PC-3 (cell line): ENCODE data around the gene PRIM2. TPM values are rescaled to one million over a fixed set of nuclear protein-coding genes. Genes with fewer than 3 reads are reported as not detected.

Experiments used
- ATAC-seq: fragments of 200-7000 bp; cut with Tn5 transposase; 2 replicates; pipeline ENCODE4 v1.9.1; 2020; ENCODE audit warnings: mild to moderate bottlenecking, moderate library complexity
- BruUV-seq: library from RNA; stranded (reverse); fragments of 400-500 nt; replicated peaks from 2 replicates; lab custom pipeline; 2021; lab: Mats Ljungman, UMichigan
- CTCF ChIA-PET: fragments of 300-600 bp; sonication (Branson Sonifier 250); formaldehyde crosslinking; loops from one replicate; lab custom pipeline; 2022; ENCODE audit warnings: antibody characterized with exemption; lab: Charles Lee
- POLR2A ChIA-PET: fragments of 300-600 bp; sonication (Branson Sonifier 250); formaldehyde crosslinking; loops from one replicate; lab custom pipeline; 2022; ENCODE audit warnings: antibody characterized with exemption; ENCODE audit not compliant: unreplicated experiment; lab: Charles Lee
- DNase-seq: peaks from one replicate; pipeline ENCODE4 v3.0.0-alpha.2; 2015
- H2AFZ ChIP-seq: fragments of 300-600 bp; sonication (generic); 2 replicates; pipeline ENCODE4 v1.6.0; 2016; ENCODE audit warnings: antibody characterized with exemption, low read length
- H3F3A ChIP-seq: fragments of 300-600 bp; sonication (generic); one replicate; pipeline ENCODE4 v1.6.0; 2017; ENCODE audit warnings: antibody characterized with exemption, low read length, control low read depth, mild to moderate bottlenecking; ENCODE audit not compliant: unreplicated experiment
- H3K27ac ChIP-seq: fragments of 300-600 bp; sonication (generic); 2 replicates; pipeline ENCODE4 v1.5.1; 2016; ENCODE audit warnings: mild to moderate bottlenecking, low read length
- H3K27me3 ChIP-seq: fragments of 300-600 bp; sonication (generic); 2 replicates; pipeline ENCODE4 v1.6.1; 2016; ENCODE audit warnings: low read length, mixed read lengths
- H3K36me3 ChIP-seq: fragments of 300-600 bp; sonication (generic); 2 replicates; pipeline ENCODE4 v1.6.1; 2016; ENCODE audit warnings: low read depth, mixed run types, low read length, mixed read lengths
- H3K4me1 ChIP-seq: fragments of 300-600 bp; sonication (generic); 2 replicates; pipeline ENCODE4 v1.5.1; 2016; ENCODE audit warnings: low read length; ENCODE audit not compliant: insufficient read depth
- H3K4me2 ChIP-seq: fragments of 300-600 bp; sonication (generic); 2 replicates; pipeline ENCODE4 v1.6.0; 2016; ENCODE audit warnings: low read length
- H3K4me3 ChIP-seq: fragments of 300-600 bp; sonication (generic); 2 replicates; pipeline ENCODE4 v1.5.1; 2016; ENCODE audit warnings: mild to moderate bottlenecking, low read length, mixed read lengths
- H3K79me2 ChIP-seq: fragments of 300-600 bp; sonication (generic); 2 replicates; pipeline ENCODE4 v1.6.1; 2017; ENCODE audit warnings: low read length, mixed read lengths
- H3K9ac ChIP-seq: fragments of 300-600 bp; sonication (generic); 2 replicates; pipeline ENCODE4 v1.6.0; 2016; ENCODE audit warnings: mild to moderate bottlenecking, low read length
- H3K9me2 ChIP-seq: fragments of 300-600 bp; sonication (generic); replicated peaks from 2 replicates; pipeline ENCODE4 v1.6.1; 2016; ENCODE audit warnings: mixed run types, low read length, mixed read lengths
- H3K9me3 ChIP-seq: fragments of 300-600 bp; sonication (generic); 2 replicates; pipeline ENCODE4 v1.6.1; 2016; ENCODE audit warnings: low read length, mixed read lengths
- H4K20me1 ChIP-seq: fragments of 300-600 bp; sonication (generic); 2 replicates; pipeline ENCODE4 v1.6.1; 2016; ENCODE audit warnings: low read length, mixed read lengths
- EZH2 ChIP-seq: fragments of 300-600 bp; sonication (generic); IDR thresholded peaks from one replicate; pipeline ENCODE4 v1.6.1; 2017; ENCODE audit warnings: antibody characterized with exemption, mild to moderate bottlenecking, low read length; ENCODE audit not compliant: unreplicated experiment
- EZH2phosphoT487 ChIP-seq: fragments of 300-600 bp; sonication (generic); IDR thresholded peaks from 2 replicates; pipeline ENCODE4 v1.6.1; 2018; ENCODE audit warnings: mild to moderate bottlenecking, antibody characterized with exemption, low read length, borderline replicate concordance
- intact Hi-C: fragments of 100-400 bp; cut with micrococcal nuclease; formaldehyde crosslinking; loops from 2 replicates; pipeline ENCODE4 v1.9.0; 2023
- total RNA-seq: library from RNA; depleted of rRNA; stranded (reverse); fragments of >200 nt; gene quantifications from 2 replicates; pipeline ENCODE4 v1.2.3, GENCODE V29; 2014
- TF ChIP-seq, protein P1 (sequence below): fragments of 300-600 bp; sonication (generic); conservative IDR thresholded peaks from 2 replicates; pipeline ENCODE4 v1.5.1; 2017; ENCODE audit warnings: antibody characterized with exemption, low read depth, mild to moderate bottlenecking, low read length

The PRIM2 gene
- total RNA-seq, 1 experiment from 2014 or later = 48.4 TPM

DNA sequence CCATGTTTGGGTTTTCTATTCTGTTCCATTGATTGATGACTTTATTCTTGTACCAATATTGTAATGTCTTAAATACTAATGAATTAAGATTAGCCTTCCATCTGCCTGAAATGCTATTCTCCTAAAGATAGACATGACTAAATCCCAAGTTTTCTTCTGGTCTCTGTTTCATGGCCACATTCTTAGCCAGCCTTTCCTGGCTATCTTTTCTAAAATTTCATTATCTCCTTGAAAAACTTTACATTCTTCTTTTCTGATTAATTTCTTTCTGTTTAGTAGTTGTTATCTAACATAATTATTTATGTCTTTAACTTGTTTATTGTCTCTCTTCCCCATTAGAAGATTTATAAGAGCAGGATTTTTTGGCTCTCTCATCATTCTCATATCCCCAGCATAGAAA, 4.4 kb upstream of the PRIM2 start:
- H3K9me3 ChIP-seq = no peaks in the 10 kb centered on the region
- peak overlapping the region; percentile 54 for H3K9ac ChIP-seq
- H3K4me2 ChIP-seq = peak overlapping the region; percentile 72
- intact Hi-C loops = loop anchor here (10.0 kb wide), 1 partner anchor 288 kb away; no protein-coding TSS in a partner anchor
- peaks cover 39% of the 10 kb centered on the region for H3K4me1 ChIP-seq
- no peaks in the 10 kb centered on the region for H3K9me2 ChIP-seq
- TF ChIP-seq, protein P1, sequence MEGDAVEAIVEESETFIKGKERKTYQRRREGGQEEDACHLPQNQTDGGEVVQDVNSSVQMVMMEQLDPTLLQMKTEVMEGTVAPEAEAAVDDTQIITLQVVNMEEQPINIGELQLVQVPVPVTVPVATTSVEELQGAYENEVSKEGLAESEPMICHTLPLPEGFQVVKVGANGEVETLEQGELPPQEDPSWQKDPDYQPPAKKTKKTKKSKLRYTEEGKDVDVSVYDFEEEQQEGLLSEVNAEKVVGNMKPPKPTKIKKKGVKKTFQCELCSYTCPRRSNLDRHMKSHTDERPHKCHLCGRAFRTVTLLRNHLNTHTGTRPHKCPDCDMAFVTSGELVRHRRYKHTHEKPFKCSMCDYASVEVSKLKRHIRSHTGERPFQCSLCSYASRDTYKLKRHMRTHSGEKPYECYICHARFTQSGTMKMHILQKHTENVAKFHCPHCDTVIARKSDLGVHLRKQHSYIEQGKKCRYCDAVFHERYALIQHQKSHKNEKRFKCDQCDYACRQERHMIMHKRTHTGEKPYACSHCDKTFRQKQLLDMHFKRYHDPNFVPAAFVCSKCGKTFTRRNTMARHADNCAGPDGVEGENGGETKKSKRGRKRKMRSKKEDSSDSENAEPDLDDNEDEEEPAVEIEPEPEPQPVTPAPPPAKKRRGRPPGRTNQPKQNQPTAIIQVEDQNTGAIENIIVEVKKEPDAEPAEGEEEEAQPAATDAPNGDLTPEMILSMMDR = no peak
- TF ChIP-seq EZH2 = no peak
- TF ChIP-seq EZH2phosphoT487 = no peak
- H3F3A ChIP-seq = no peaks in the 10 kb centered on the region
- no TSS peak for BruUV-seq
- H3K27me3 ChIP-seq = no peaks in the 10 kb centered on the region
- H2AFZ ChIP-seq = peak overlapping the region; percentile 72
- H3K4me3 ChIP-seq = peak overlapping the region; percentile 34; the same call in 1 of the 2 replicates
- no peak for ATAC-seq
- DNase-seq = no peak
- no peaks in the 10 kb centered on the region for H3K36me3 ChIP-seq
- peak overlapping the region; percentile 91 for H3K27ac ChIP-seq
- peaks cover 6% of the 10 kb centered on the region for H3K79me2 ChIP-seq
- CTCF ChIA-PET = interaction anchor here (0.9 to 2.2 kb wide), 3 partner anchors 45 to 421 kb away, joined by 3 to 13 read pairs (median 4); no protein-coding TSS in a partner anchor
- H4K20me1 ChIP-seq = no peaks in the 10 kb centered on the region
- POLR2A ChIA-PET = no interaction called here

DNA sequence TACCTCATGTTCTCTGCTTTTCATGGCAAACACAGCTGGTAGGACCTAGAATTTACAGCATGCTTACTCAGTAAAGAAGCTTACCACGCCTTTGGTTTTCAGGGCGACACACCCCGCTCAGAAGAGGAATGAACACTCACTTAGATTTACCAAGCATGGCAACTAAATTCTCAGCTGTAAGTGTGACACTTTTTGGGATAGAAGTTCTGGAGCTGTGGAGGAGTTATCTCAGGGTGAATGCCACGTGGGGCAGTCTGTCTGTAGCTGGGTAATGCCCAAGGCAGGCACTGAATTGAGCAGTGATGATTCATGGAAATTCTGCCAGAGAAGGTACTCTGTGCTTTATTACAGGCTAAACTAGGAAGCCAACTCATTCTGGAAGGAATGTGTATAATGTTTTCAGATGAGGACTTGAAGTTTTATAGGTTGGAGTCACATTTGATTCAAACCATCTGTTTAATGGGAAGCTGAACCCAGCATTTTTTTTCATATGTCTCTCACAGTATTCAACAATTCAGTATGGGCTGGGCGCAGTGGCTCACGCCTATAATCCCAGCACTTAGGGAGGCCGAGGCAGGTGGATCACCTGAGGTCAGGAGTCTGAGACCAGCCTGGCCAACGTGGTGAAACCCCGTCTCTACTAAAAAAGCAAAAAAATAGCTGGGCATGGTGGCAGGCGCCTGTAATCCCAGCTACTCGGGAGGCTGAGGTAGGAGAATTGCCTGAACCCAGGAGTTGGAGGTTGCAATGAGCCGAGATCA, 3.5 kb upstream of the PRIM2 start:
- peaks cover 15% of the 10 kb centered on the region for H3K79me2 ChIP-seq
- no peaks in the 10 kb centered on the region for H3K27me3 ChIP-seq
- no peaks in the 10 kb centered on the region for H3F3A ChIP-seq
- H3K27ac ChIP-seq = peak overlapping the region; percentile 91
- H3K9me2 ChIP-seq = no peaks in the 10 kb centered on the region
- H3K4me1 ChIP-seq = peaks cover 47% of the 10 kb centered on the region
- DNase-seq = peak; percentile 97
- H3K4me3 ChIP-seq = peak overlapping the region; percentile 34; the same call in 1 of the 2 replicates
- no peaks in the 10 kb centered on the region for H3K9me3 ChIP-seq
- ChIA-PET POLR2A (interaction anchor here (0.7 kb wide), 1 partner anchor 92 kb away, joined by 3 read pairs; the partner anchor contains the start of gene RAB23), CTCF (interaction anchor here (0.5 to 2.2 kb wide), 7 partner anchors 46 to 421 kb away, joined by 3 to 13 read pairs (median 4); partner anchors contain the start of gene BEND6)
- H3K36me3 ChIP-seq = no peaks in the 10 kb centered on the region
- TF ChIP-seq, protein P1 = no peak; the same call in 1 of the 2 replicates
- TF ChIP-seq EZH2phosphoT487 (no peak), EZH2 (no peak)
- no TSS peak for BruUV-seq
- peak overlapping the region; percentile 72 for H2AFZ ChIP-seq
- no peaks in the 10 kb centered on the region for H4K20me1 ChIP-seq
- ATAC-seq = peak; percentile 83
- H3K9ac ChIP-seq = peak overlapping the region; percentile 54
- intact Hi-C loops = loop anchor here (1.0 to 10.0 kb wide), 2 partner anchors 142 to 289 kb away; partner anchors contain the start of gene BAG2
- H3K4me2 ChIP-seq = peak overlapping the region; percentile 72
